ENCODE results near the gene CLMP. TPM values are rescaled to one million over a fixed set of nuclear protein-coding genes. Genes with fewer than 3 reads are reported as not detected.

CLMP gene
- total and polyA plus RNA-seq, 2 donors (not counting 3 experiments of a cell fraction or from before 2014, with no cell fraction given), result 0.03 to 0.18 TPM

- intact Hi-C loops (cut with micrococcal nuclease), result loop anchor here (1.0 to 10.0 kb wide), 10 partner anchors 22 to 1836 kb away; partner anchors contain the start of genes GRAMD1B, JHY, ROBO4 and UBASH3B
- ChIA-PET POLR2A (interaction anchor here (0.6 to 1.6 kb wide), 17 partner anchors 8 to 896 kb away, joined by 3 to 14 read pairs (median 4); partner anchors contain the start of gene UBASH3B), CTCF (interaction anchor here (0.6 to 1.8 kb wide), 9 partner anchors 8 to 201 kb away, joined by 3 to 7 read pairs (median 4); no protein-coding TSS in a partner anchor)
- Histone ChIP-seq H3K9ac (replicated peaks; ENCODE audit: extremely low read depth, insufficient read depth, low read length) (peak within 1 kb of the TSS; percentile 96), H3K4me3 (replicated peaks in 1 of 3; ENCODE audit: insufficient read depth in 1 of 3, low read depth in 1 of 3, low read length in 3 of 3) (peak within 1 kb of the TSS; percentile 66 to 95 (median 91)), H3K4me2 (ENCODE audit: insufficient read depth, low read length) (peak within 1 kb of the TSS; percentile 92), H3K9me3 (replicated peaks; ENCODE audit: control insufficient read depth, insufficient read depth, low read length) (no peaks in the 10 kb centered on the region), H3K4me1 (ENCODE audit: control insufficient read depth, extremely low read depth, insufficient read depth, low read length) (peaks cover 29% of the 10 kb centered on the region), H3K36me3 (ENCODE audit: control insufficient read depth in 2 of 2, extremely low read depth in 1 of 2, insufficient read depth in 2 of 2, low read length in 2 of 2) (peaks cover 32 to 35% of the 10 kb centered on the region in 2 experiments), H2AFZ (ENCODE audit: low read depth, low read length) (peak within 1 kb of the TSS; percentile 27), H3K79me2 (ENCODE audit: control insufficient read depth, insufficient read depth, low read length) (peaks cover 61% of the 10 kb centered on the region), H3K9me1 (replicated peaks; ENCODE audit: control insufficient read depth, extremely low read depth, insufficient read depth, low read length) (no peaks in the 10 kb centered on the region), H3K27ac (ENCODE audit: insufficient read depth, low read depth, low read length) (peak within 1 kb of the TSS; percentile 96), H3K27me3 (ENCODE audit: control insufficient read depth in 2 of 2, insufficient read depth in 2 of 2, low read length in 2 of 2) (no peaks in the 10 kb centered on the region), H4K20me1 (replicated peaks; ENCODE audit: control insufficient read depth, extremely low read depth, insufficient read depth, low read length) (peaks cover 2% of the 10 kb centered on the region)
- dilution Hi-C loops (cut with MboI; ENCODE audit: extremely low pct_ligation_motif_present, low sequenced_read_pairs), result no loop called here
- TF ChIP-seq FOS (IDR thresholded peaks at IDR 0.05; ENCODE audit: borderline replicate concordance, insufficient read depth, low read length) (no peak), POLR2AphosphoS5 (IDR thresholded peaks at IDR 0.05; ENCODE audit: insufficient read depth, low read depth, low read length) (peak; percentile 99), CTCF (IDR thresholded peaks at IDR 0.05; ENCODE audit: extremely low read depth in 1 of 2, insufficient read depth in 1 of 2, low read depth in 1 of 2, low read length in 2 of 2) (no peak), MAX (IDR thresholded peaks at IDR 0.05; ENCODE audit: insufficient read depth, insufficient read length) (peak; percentile 88), JUN (IDR thresholded peaks at IDR 0.05; ENCODE audit: borderline replicate concordance, insufficient read depth, insufficient read length, low read depth) (no peak), POLR2A (IDR thresholded peaks at IDR 0.05; ENCODE audit: low read depth, low read length) (peak; percentile 99), GATA2 (IDR thresholded peaks at IDR 0.05; ENCODE audit: insufficient read depth, insufficient read length, low read depth, low read length) (no peak), EZH2 (IDR thresholded peaks at IDR 0.05; ENCODE audit: borderline replicate concordance, low read depth, low read length, severe bottlenecking) (no peak), MYC (IDR thresholded peaks at IDR 0.05; ENCODE audit: low read depth, low read length) (no peak)
- no peak for FAIRE-seq
- BruUV-seq (replicated peaks), result TSS peak; percentile 15
- peak; percentile 46 for DNase-seq (ENCODE audit: low read depth, low spot score)
These were observed 133.5 kb downstream of the CLMP start, which contains the start of gene HSPA8 for GRCh38 chr11:123061403-123062157. TSS of gene HSPA8 (minus strand) at chr11:123062136. CDS start at chr11:123061324, 812 bp downstream.
